Ovary (tissue), 9 donors: ENCODE results near the gene THOC2. TPM values are rescaled to one million over a fixed set of nuclear protein-coding genes. Genes with fewer than 3 reads are reported as not detected.
"Not testable (repeated sequence)": the region's sequence is repeated elsewhere in the genome, so short reads cannot be mapped to it uniquely, and the experiment has no call there.

Source experiments
- DNase-seq, 5 donors: peaks; one replicate each; pipeline ENCODE4 v3.0.0-alpha.2; 2019 to 2020
- H3K27ac ChIP-seq, 2 donors: fragments of 200-600 bp; one replicate each; pipeline versions ENCODE4 v1.5.1 to v1.8.0; 2019 to 2022
- H3K27me3 ChIP-seq: fragments of 200-600 bp; one replicate; pipeline ENCODE4 v1.8.0; 2022
- H3K36me3 ChIP-seq: fragments of 200-600 bp; sonication (generic); one replicate; pipeline ENCODE4 v1.5.1; 2019
- H3K4me1 ChIP-seq: one replicate; pipeline ENCODE4 v1.8.1; 2013; ENCODE audit warnings: mild to moderate bottlenecking, moderate library complexity; ENCODE audit not compliant: insufficient read depth
- H3K4me3 ChIP-seq: fragments of 200-600 bp; sonication (generic); one replicate; pipeline ENCODE4 v1.5.1; 2017
- H3K9me3 ChIP-seq, 2 donors: fragments of 200-600 bp in 1 of 2; sonication (generic) in 1 of 2; one replicate each; pipeline versions ENCODE4 v1.5.1 to v1.8.1; 2013 to 2019; ENCODE audit warnings: mild to moderate bottlenecking in 1 of 2, moderate library complexity in 1 of 2
- EP300 ChIP-seq: sonication (generic); formaldehyde crosslinking; IDR thresholded peaks from one replicate; pipeline ENCODE4 v1.6.1; 2017; ENCODE audit warnings: antibody characterized with exemption
- POLR2A ChIP-seq: fragments of 450-650 bp; IDR thresholded peaks from one replicate; pipeline ENCODE4 v1.6.1; 2017; ENCODE audit warnings: antibody characterized with exemption, mild to moderate bottlenecking, moderate library complexity
- WGBS, 3 donors: extraction: QIAGEN DNeasy Blood & Tissue Kit in 1 of 3; methylation state at CpG; one replicate each; pipeline versions ENCODE4 v1.1.5 to v1.1.7; 2013 to 2017; 5-methylcytosine and 5-hydroxymethylcytosine counted together
- intact Hi-C, 4 donors: fragments of 100-400 bp; cut with DNase I; formaldehyde crosslinking; loops; one replicate each; pipeline versions ENCODE4 v1.11.0 to v1.15.1; 2022 to 2023
- polyA plus RNA-seq, 2 donors: library from polyadenylated mRNA; stranded (reverse); fragments of 200-250 nt in 1 of 2; fragments of 350-450 nt in 1 of 2; fragmentation: Illumina TruSeq in 1 of 2; extraction: RNeasy Lipid Tissue Mini Kit (QIAGEN cat#74804) in 1 of 2; gene quantifications; one replicate each; pipeline ENCODE4 v1.2.3, GENCODE V29; 2013 to 2014
- total RNA-seq, 7 donors: library from RNA; depleted of rRNA in 2 of 7; stranded (reverse); fragments of >200 nt in 2 of 7; fragmentation: NEBNext Ultra II Directional in 3 of 7; extraction: Animal tissue kit (Norgen Biotek cat#: 25700) in 3 of 7; gene quantifications; one replicate each; pipeline versions ENCODE4 v1.1.0 to v1.2.4, GENCODE V29; 2016 to 2023
- TF ChIP-seq, protein P1 (sequence below), 3 donors: fragments of 450-650 bp in 2 of 3; fragments of 200-600 bp in 1 of 3; IDR thresholded peaks; one replicate each; pipeline versions ENCODE4 v1.5.1 to v1.8.0; 2016 to 2022; ENCODE audit warnings: antibody characterized with exemption in 3 of 3, mild to moderate bottlenecking in 1 of 3
- donor health status: DM: no; HTN: no; CAD: no; lungs with moderate emphysema.
- donor health status: DM: no; HTN: no; CAD: no.
- donor health status: Bipolar disorder and iron deficiency.
- donor health status: DM: yes; HTN: yes; CAD: no.
- donor health status: DM: no; HTN: no; CAD: no.
- donor health status: DM: yes; HTN: yes; CAD: no.

THOC2 gene
- total and polyA plus RNA-seq, 9 donors, result 37.0 to 91.9 (median 77.7) TPM

DNA sequence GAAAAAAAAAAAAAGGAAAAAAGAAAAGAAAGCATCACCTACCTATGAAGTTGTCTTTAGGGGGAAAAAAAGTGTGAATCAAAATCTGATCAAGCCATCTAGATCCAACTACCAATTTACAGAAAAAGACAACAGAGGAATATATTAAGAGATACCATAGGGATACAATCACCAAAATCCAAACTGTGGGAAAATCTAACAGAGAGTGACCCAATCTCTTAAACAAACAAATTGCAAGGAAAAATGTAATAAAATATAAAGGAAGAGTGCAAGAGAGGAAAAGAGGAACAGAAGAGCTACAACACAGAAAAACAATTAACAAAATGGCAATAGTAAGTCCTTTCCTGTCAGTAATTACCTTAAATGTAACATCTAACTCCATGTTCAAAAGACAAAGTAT lies 19.0 kb downstream of the THOC2 start:
- DNase-seq, result no peak
- H3K27ac ChIP-seq, result no peak overlapping the region
- H3K27me3 ChIP-seq, result no peaks in the 10 kb centered on the region
- H3K4me1 ChIP-seq, result no peaks in the 10 kb centered on the region
- TF ChIP-seq EP300 (no peak), POLR2A (no peak)
- TF ChIP-seq, protein P1, sequence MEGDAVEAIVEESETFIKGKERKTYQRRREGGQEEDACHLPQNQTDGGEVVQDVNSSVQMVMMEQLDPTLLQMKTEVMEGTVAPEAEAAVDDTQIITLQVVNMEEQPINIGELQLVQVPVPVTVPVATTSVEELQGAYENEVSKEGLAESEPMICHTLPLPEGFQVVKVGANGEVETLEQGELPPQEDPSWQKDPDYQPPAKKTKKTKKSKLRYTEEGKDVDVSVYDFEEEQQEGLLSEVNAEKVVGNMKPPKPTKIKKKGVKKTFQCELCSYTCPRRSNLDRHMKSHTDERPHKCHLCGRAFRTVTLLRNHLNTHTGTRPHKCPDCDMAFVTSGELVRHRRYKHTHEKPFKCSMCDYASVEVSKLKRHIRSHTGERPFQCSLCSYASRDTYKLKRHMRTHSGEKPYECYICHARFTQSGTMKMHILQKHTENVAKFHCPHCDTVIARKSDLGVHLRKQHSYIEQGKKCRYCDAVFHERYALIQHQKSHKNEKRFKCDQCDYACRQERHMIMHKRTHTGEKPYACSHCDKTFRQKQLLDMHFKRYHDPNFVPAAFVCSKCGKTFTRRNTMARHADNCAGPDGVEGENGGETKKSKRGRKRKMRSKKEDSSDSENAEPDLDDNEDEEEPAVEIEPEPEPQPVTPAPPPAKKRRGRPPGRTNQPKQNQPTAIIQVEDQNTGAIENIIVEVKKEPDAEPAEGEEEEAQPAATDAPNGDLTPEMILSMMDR (IDR thresholded peaks at IDR 0.05), result no peak
- H3K9me3 ChIP-seq, result no peaks in the 10 kb centered on the region
- H3K36me3 ChIP-seq, result no peaks in the 10 kb centered on the region
- intact Hi-C loops, result loop anchor here in 1 of 4 donors (2.0 kb wide), 1 partner anchor 31 kb away; no protein-coding TSS in a partner anchor
- no peak overlapping the region for H3K4me3 ChIP-seq

DNA sequence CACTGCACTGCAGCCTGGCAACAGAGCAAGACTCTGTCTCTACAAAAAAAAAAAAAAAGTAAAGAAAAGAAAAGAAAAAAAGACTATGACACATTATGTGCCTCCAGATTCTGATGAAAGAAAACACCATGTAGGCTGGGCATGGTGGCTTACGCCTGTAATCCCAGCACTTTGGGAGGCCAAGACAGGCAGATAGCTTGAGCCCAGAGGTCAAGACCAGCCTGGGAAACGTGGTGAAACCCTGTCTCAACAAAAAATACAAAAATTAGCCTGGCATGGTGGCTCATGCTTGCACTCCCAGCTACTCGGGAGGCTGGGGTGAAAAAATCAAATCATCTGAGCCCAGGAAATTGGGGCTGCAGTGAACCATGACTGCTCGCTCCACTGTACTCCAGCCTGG lies 19.4 kb downstream of the THOC2 start:
- DNase-seq, result no peak
- WGBS, 3 donors, result 58 to 65% (median 62%) methylated on average over 4 of the region's 4 CpGs
- no peaks in the 10 kb centered on the region for H3K4me1 ChIP-seq
- no peak overlapping the region for H3K27ac ChIP-seq
- H3K27me3 ChIP-seq, result no peaks in the 10 kb centered on the region
- H3K9me3 ChIP-seq, result no peaks in the 10 kb centered on the region
- TF ChIP-seq EP300 (no peak), POLR2A (no peak)
- TF ChIP-seq, protein P1 (IDR thresholded peaks at IDR 0.05), result no peak
- H3K4me3 ChIP-seq, result no peak overlapping the region
- intact Hi-C loops, result no loop called here
- H3K36me3 ChIP-seq, result no peaks in the 10 kb centered on the region

DNA sequence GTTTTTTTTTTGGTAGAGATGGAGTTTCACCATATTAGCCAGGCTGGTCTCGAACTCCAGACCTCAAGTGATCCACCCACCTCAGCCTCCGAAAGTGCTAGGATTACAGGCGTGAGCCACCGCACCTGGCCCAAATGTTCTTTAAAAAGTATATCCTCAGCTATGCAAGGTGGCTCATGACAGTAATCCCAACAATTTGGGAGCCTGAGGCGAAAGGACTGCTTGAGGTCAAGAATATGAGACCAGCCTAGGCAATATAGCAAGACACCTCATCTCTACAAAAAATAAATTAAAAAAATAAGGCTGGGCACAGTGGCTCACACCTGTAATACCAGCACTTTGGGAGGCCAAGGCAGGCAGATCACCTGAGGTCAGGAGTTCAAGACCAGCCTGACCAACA lies 21.7 kb downstream of the THOC2 start:
- whole genome bisulfite sequencing, 3 donors, result 89 to 95% (median 90%) methylated on average over 5 of the region's 5 CpGs
- H3K9me3 ChIP-seq, intact Hi-C loops, H3K36me3 ChIP-seq, DNase-seq, H3K27ac ChIP-seq, H3K4me1 ChIP-seq, H3K4me3 ChIP-seq, H3K27me3 ChIP-seq: not testable (repeated sequence)

DNA sequence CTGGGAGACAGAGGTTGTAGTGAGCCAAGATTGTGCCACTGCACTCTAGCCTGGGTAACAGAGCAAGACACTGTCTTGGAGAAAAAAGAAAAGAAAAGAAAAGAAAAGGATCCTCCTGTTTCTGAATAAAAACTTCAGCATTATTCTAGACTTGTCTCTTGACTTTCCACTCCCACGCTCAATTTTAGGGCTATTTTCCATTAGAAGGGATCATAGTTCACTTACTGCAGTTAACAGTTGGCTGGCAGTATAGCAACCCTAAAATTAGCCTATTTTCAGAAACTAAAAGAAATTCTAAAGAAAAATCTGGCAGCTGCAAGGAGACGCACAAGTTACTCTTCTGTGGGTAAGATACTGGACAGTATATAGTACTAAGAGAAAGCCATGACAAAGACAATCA lies 28.1 kb downstream of the THOC2 start:
- TF ChIP-seq POLR2A, result no peak
- no peak for TF ChIP-seq EP300
- TF ChIP-seq, protein P1 (IDR thresholded peaks at IDR 0.05), result no peak
- H3K27ac ChIP-seq, result no peak overlapping the region
- no peak for DNase-seq
- WGBS, 3 donors, result 48 to 62% (median 49%) methylated on average over 2 of the region's 2 CpGs
- H3K9me3 ChIP-seq, result no peaks in the 10 kb centered on the region
- no peaks in the 10 kb centered on the region for H3K27me3 ChIP-seq
- intact Hi-C loops, result no loop called here
- no peaks in the 10 kb centered on the region for H3K4me1 ChIP-seq
- no peaks in the 10 kb centered on the region for H3K36me3 ChIP-seq
- H3K4me3 ChIP-seq, result no peak overlapping the region

DNA sequence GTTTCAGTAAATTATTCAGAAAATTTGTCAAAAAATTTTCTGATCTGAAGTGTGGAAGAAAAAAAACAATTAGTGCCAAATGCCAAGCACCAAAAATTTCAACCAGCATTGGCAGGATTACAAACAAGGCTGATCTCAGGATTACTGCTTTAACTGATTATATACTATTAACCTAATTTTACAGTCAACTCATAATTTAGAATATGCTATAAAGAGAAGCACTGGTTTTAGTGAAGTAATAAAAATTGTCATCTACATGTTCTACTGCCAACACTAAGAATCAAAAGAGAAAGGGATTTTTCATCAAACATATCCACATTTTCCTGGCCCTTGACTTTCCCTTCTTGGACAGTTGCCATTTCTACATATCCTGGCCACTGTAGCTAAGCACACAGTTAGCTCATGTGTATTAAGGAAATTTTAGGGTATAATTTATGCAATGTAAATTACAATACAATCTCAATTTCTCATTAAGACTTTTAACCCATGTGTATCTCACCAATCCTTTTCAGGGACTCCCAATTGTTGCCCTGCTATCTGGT lies 33.8 kb downstream of the THOC2 start:
- TF ChIP-seq POLR2A (no peak), EP300 (no peak)
- TF ChIP-seq, protein P1 (IDR thresholded peaks at IDR 0.05), result no peak
- Histone ChIP-seq H3K4me3 (no peak overlapping the region), H3K36me3 (no peaks in the 10 kb centered on the region), H3K9me3 (no peaks in the 10 kb centered on the region), H3K27me3 (no peaks in the 10 kb centered on the region), H3K4me1 (no peaks in the 10 kb centered on the region), H3K27ac (no peak overlapping the region)
- no peak for DNase-seq
- intact Hi-C loops, result no loop called here
